Endothelial cell of umbilical vein (primary cell): ENCODE data around the gene NT5DC2. TPM values are rescaled to one million over a fixed set of nuclear protein-coding genes. Genes with fewer than 3 reads are reported as not detected.

ENCODE experiments used
- BruUV-seq: library from RNA; stranded (reverse); fragments of 400-500 nt; replicated peaks from 2 replicates; lab custom pipeline; 2021; lab: Mats Ljungman, UMichigan
- CTCF ChIA-PET: fragments of 300-600, 350-600 bp; sonication (Branson Sonifier 250); formaldehyde crosslinking; loops from one replicate; lab custom pipeline; 2021; ENCODE audit warnings: antibody characterized with exemption, inconsistent platforms; lab: Charles Lee
- POLR2A ChIA-PET: fragments of 300-600, 350-600 bp; sonication (Branson Sonifier 250); formaldehyde crosslinking; loops from one replicate; lab custom pipeline; 2021; ENCODE audit warnings: antibody characterized with exemption, inconsistent platforms; lab: Charles Lee
- DNase-seq: peaks from one replicate; pipeline ENCODE4 v3.0.0-alpha.2; 2011; ENCODE audit warnings: low read depth, low spot score
- FAIRE-seq: peaks from 2 replicates; lab custom pipeline; 2011; peaks lifted over from hg19 to GRCh38; lab: Jason Lieb, UNC
- H2AFZ ChIP-seq: 2 replicates; pipeline ENCODE4 v1.6.0; 2012; ENCODE audit warnings: low read depth, low read length, control low read depth, inconsistent platforms
- H3K27ac ChIP-seq: 2 replicates; pipeline ENCODE4 v1.5.1; 2011; ENCODE audit warnings: low read depth, mild to moderate bottlenecking, control low read depth, low read length, moderate library complexity; ENCODE audit not compliant: insufficient read depth
- H3K27me3 ChIP-seq, 2 experiments: 2 replicates each; pipeline versions ENCODE4 v1.6.0 to v1.6.1; 2011; ENCODE audit warnings: low read length in 2 of 2, mixed read lengths in 1 of 2; ENCODE audit not compliant: control insufficient read depth in 2 of 2, insufficient read depth in 2 of 2
- H3K36me3 ChIP-seq, 2 experiments: 2 replicates in 1 of 2; 3 replicates in 1 of 2; pipeline ENCODE4 v1.5.1; 2011; ENCODE audit warnings: low read length in 2 of 2, mild to moderate bottlenecking in 1 of 2, moderate library complexity in 1 of 2; ENCODE audit not compliant: control insufficient read depth in 2 of 2, insufficient read depth in 2 of 2; ENCODE audit errors: extremely low read depth in 1 of 2
- H3K4me1 ChIP-seq: 3 replicates; pipeline ENCODE4 v1.5.1; 2011; ENCODE audit warnings: mild to moderate bottlenecking, low read length; ENCODE audit not compliant: control insufficient read depth, insufficient read depth; ENCODE audit errors: extremely low read depth
- H3K4me2 ChIP-seq: 2 replicates; pipeline ENCODE4 v1.6.1; 2011; ENCODE audit warnings: low read length, control low read depth, mixed read lengths; ENCODE audit not compliant: insufficient read depth
- H3K4me3 ChIP-seq, 3 experiments: fragments of 200-600 bp in 1 of 3; sonication (generic), shearing (Covaris generic) in 1 of 3; replicated peaks in 1 of 3; 2 replicates each; pipeline ENCODE4 v1.5.1; 2011 to 2016; ENCODE audit warnings: control low read depth in 3 of 3, low read length in 3 of 3, mild to moderate bottlenecking in 2 of 3, inconsistent platforms in 1 of 3, low read depth in 1 of 3, moderate library complexity in 1 of 3; ENCODE audit not compliant: insufficient read depth in 1 of 3
- H3K79me2 ChIP-seq: 2 replicates; pipeline ENCODE4 v1.6.0; 2012; ENCODE audit warnings: low read length, inconsistent platforms; ENCODE audit not compliant: control insufficient read depth, insufficient read depth
- H3K9ac ChIP-seq: replicated peaks from 2 replicates; pipeline ENCODE3; 2011; ENCODE audit warnings: low read length, control low read depth; ENCODE audit not compliant: insufficient read depth; ENCODE audit errors: extremely low read depth
- H3K9me1 ChIP-seq: replicated peaks from 3 replicates; pipeline ENCODE4 v1.6.0; 2011; ENCODE audit warnings: mild to moderate bottlenecking, low read length; ENCODE audit not compliant: control insufficient read depth, insufficient read depth; ENCODE audit errors: extremely low read depth
- H3K9me3 ChIP-seq: replicated peaks from 2 replicates; pipeline ENCODE4 v1.5.1; 2012; ENCODE audit warnings: low read length, inconsistent platforms; ENCODE audit not compliant: control insufficient read depth, insufficient read depth
- H4K20me1 ChIP-seq: replicated peaks from 2 replicates; pipeline ENCODE3; 2011; ENCODE audit warnings: mild to moderate bottlenecking, low read length; ENCODE audit not compliant: control insufficient read depth, insufficient read depth; ENCODE audit errors: extremely low read depth
- EZH2 ChIP-seq: IDR thresholded peaks from 2 replicates; pipeline ENCODE4 v1.6.1; 2012; ENCODE audit warnings: borderline replicate concordance, low read depth, mild to moderate bottlenecking, moderate library complexity, low read length, inconsistent platforms; ENCODE audit not compliant: severe bottlenecking
- FOS ChIP-seq: IDR thresholded peaks from 2 replicates; pipeline ENCODE4 v1.6.1; 2011; ENCODE audit warnings: mild to moderate bottlenecking, low read length, moderate library complexity, borderline replicate concordance; ENCODE audit not compliant: insufficient read depth
- GATA2 ChIP-seq: IDR thresholded peaks from 2 replicates; pipeline ENCODE4 v1.7.0; 2011; ENCODE audit warnings: low read depth, mild to moderate bottlenecking, moderate library complexity, mixed read lengths, low read length; ENCODE audit not compliant: insufficient read length, insufficient read depth
- JUN ChIP-seq: IDR thresholded peaks from 2 replicates; pipeline ENCODE4 v1.6.1; 2011; ENCODE audit warnings: borderline replicate concordance, low read depth; ENCODE audit not compliant: insufficient read length, insufficient read depth
- MAX ChIP-seq: IDR thresholded peaks from 2 replicates; pipeline ENCODE4 v1.6.1; 2011; ENCODE audit not compliant: insufficient read depth, insufficient read length
- MYC ChIP-seq: IDR thresholded peaks from one replicate; pipeline ENCODE4 v1.6.1; 2011; ENCODE audit warnings: mild to moderate bottlenecking, low read depth, low read length
- POLR2A ChIP-seq: IDR thresholded peaks from 2 replicates; pipeline ENCODE4 v1.6.1; 2012; ENCODE audit warnings: low read depth, mild to moderate bottlenecking, control low read depth, low read length
- POLR2AphosphoS5 ChIP-seq: IDR thresholded peaks from 2 replicates; pipeline ENCODE4 v1.6.1; 2012; ENCODE audit warnings: low read depth, mild to moderate bottlenecking, control low read depth, low read length, moderate library complexity; ENCODE audit not compliant: insufficient read depth
- dilution Hi-C: fragments of 300-500 bp; cut with MboI; formaldehyde crosslinking; loops from one replicate; pipeline ENCODE4 v1.15.0; 2019; ENCODE audit warnings: low sequenced_read_pairs; ENCODE audit not compliant: extremely low pct_ligation_motif_present
- intact Hi-C: fragments of 100-400 bp; cut with micrococcal nuclease; formaldehyde crosslinking; loops from one replicate; pipeline ENCODE4 v1.10.0; 2022
- polyA plus RNA-seq, 4 experiments: library from polyadenylated mRNA; depleted of rRNA in 3 of 4; stranded (reverse) in 3 of 4; unstranded in 1 of 4; fragments of >200 nt; gene quantifications; 2 replicates each; pipeline versions ENCODE4 v1.2.1 to v1.2.3, GENCODE V29; 2011 to 2012; ENCODE audit warnings: missing spikeins in 1 of 4
- total RNA-seq: library from RNA; stranded (reverse); gene quantifications from 2 replicates; pipeline ENCODE4 v1.2.3, GENCODE V29; 2021
- TF ChIP-seq, protein P1 (sequence below), 2 donors: IDR thresholded peaks; 1 replicate in 1 of 2; 2 replicates in 1 of 2; pipeline ENCODE4 v1.5.1; 2011; ENCODE audit warnings: low read length in 2 of 2, mild to moderate bottlenecking in 2 of 2, moderate library complexity in 2 of 2, control low read depth in 1 of 2, inconsistent platforms in 1 of 2, low read depth in 1 of 2; ENCODE audit not compliant: insufficient read depth in 1 of 2; ENCODE audit errors: extremely low read depth in 1 of 2

NT5DC2 gene
- total and polyA plus RNA-seq, 2 donors (not counting 3 experiments of a cell fraction or from before 2014, with no cell fraction given) = 298 to 402 TPM

DNA sequence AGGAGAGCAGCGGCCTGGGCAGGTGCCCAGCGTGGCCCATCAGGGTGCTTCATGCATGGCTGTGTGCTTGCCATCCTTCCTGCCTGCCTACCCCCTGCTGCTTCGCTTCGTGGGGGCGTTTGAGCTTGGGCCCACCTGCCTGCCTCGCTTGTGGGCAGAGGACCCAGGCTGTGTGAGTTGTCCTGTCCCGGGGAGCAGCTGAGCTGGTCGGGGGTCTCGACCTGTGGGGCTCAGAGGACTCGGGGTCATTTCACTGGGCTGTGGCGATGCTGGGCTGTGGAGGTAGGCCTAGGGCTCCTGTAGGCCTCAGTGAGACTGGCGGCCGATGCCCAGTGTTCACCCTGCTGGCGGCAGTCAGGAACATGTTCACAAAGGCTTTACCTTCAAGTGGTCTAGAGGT lies 50.6 kb downstream of the NT5DC2 start:
- POLR2A ChIA-PET = no interaction called here
- Histone ChIP-seq H3K27me3 (no peaks in the 10 kb centered on the region), H3K4me1 (no peaks in the 10 kb centered on the region), H3K36me3 (peaks cover 16 to 82% of the 10 kb centered on the region in 2 experiments), H3K4me3 (no peak overlapping the region), H2AFZ (no peak overlapping the region), H3K4me2 (no peak overlapping the region), H3K79me2 (no peaks in the 10 kb centered on the region), H3K9ac (no peak overlapping the region), H3K9me3 (no peaks in the 10 kb centered on the region), H4K20me1 (no peaks in the 10 kb centered on the region), H3K27ac (no peak overlapping the region), H3K9me1 (no peaks in the 10 kb centered on the region)
- intact Hi-C loops (no loop called here), dilution Hi-C loops (no loop called here)
- TF ChIP-seq FOS (no peak), GATA2 (no peak), POLR2AphosphoS5 (no peak), EZH2 (no peak), JUN (no peak), MAX (no peak), POLR2A (no peak), MYC (no peak)
- TF ChIP-seq, protein P1, sequence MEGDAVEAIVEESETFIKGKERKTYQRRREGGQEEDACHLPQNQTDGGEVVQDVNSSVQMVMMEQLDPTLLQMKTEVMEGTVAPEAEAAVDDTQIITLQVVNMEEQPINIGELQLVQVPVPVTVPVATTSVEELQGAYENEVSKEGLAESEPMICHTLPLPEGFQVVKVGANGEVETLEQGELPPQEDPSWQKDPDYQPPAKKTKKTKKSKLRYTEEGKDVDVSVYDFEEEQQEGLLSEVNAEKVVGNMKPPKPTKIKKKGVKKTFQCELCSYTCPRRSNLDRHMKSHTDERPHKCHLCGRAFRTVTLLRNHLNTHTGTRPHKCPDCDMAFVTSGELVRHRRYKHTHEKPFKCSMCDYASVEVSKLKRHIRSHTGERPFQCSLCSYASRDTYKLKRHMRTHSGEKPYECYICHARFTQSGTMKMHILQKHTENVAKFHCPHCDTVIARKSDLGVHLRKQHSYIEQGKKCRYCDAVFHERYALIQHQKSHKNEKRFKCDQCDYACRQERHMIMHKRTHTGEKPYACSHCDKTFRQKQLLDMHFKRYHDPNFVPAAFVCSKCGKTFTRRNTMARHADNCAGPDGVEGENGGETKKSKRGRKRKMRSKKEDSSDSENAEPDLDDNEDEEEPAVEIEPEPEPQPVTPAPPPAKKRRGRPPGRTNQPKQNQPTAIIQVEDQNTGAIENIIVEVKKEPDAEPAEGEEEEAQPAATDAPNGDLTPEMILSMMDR (IDR thresholded peaks at IDR 0.05; ENCODE audit: extremely low read depth in 1 of 2, insufficient read depth in 1 of 2, low read depth in 1 of 2, low read length in 2 of 2) = no peak
- no TSS peak for BruUV-seq
- CTCF ChIA-PET = interaction anchor here (1.0 to 2.0 kb wide), 4 partner anchors 8 to 60 kb away, joined by 3 to 13 read pairs (median 7); partner anchors contain the start of gene STAB1
- DNase-seq (no peak), FAIRE-seq (no peak)
